Measurements from ENCODE around the gene STXBP3. TPM values are rescaled to one million over a fixed set of nuclear protein-coding genes. Genes with fewer than 3 reads are reported as not detected.

Gene STXBP3
- total and polyA plus RNA-seq, 2 of the 8 experiments (the other 6 are each of a cell fraction or from before 2014, with no cell fraction given), result 6.0 to 38.5 TPM

GRCh38 chr1:108819878-108820277 is 73.4 kb downstream of the STXBP3 start:
- H2BK120ac ChIP-seq (replicated peaks; ENCODE audit: low read depth, low read length), result no peak overlapping the region
- CTCF ChIA-PET (ENCODE audit: partially characterized antibody), result interaction anchor here (2.5 to 12.5 kb wide), 2 partner anchors 9 to 77 kb away, joined by 14 to 160 read pairs; no protein-coding TSS in a partner anchor
- no peak for DNase-seq (ENCODE audit: low read depth in 1 of 2, low spot score in 2 of 2)
- H2BK20ac ChIP-seq (ENCODE audit: low read length), result no peak overlapping the region
- no peaks in the 10 kb centered on the region for H3K27me3 ChIP-seq (replicated peaks in 1 of 4; ENCODE audit: control insufficient read depth in 3 of 4, extremely low read depth in 1 of 4, insufficient read depth in 3 of 4, low read length in 3 of 4)
- H4K8ac ChIP-seq (ENCODE audit: extremely low read depth, insufficient read depth, low read length), result peak overlapping the region; percentile 69; the same call in 1 of the 2 replicates
- no peak overlapping the region for H3K23ac ChIP-seq (ENCODE audit: insufficient read length)
- no peak overlapping the region for H3K4me2 ChIP-seq (ENCODE audit: insufficient read depth in 1 of 2, low read depth in 2 of 2, low read length in 2 of 2)
- H2AK5ac ChIP-seq (ENCODE audit: low read depth, low read length), result no peak overlapping the region
- peaks cover 0 to 19% (median 5%) of the 10 kb centered on the region in 4 experiments; a peak in 4 of 7 replicates for H3K4me1 ChIP-seq (replicated peaks in 1 of 4; ENCODE audit: control insufficient read depth in 3 of 4, insufficient read depth in 4 of 4, low read length in 3 of 4)
- H3K23me2 ChIP-seq (ENCODE audit: low read depth, low read length), result no peaks in the 10 kb centered on the region
- 0 out of 2 replicates have a peak overlapping the region, but pooled peaks have one; percentile 54 for H2AFZ ChIP-seq (ENCODE audit: low read length)
- no peaks in the 10 kb centered on the region for H3K36me3 ChIP-seq (ENCODE audit: control insufficient read depth in 2 of 4, insufficient read depth in 4 of 4, low read length in 3 of 4)
- no peak overlapping the region for H3K27ac ChIP-seq (ENCODE audit: low read depth, low read length)
- H3K56ac ChIP-seq (replicated peaks; ENCODE audit: insufficient read length, low read depth, low read length), result no peak overlapping the region
- H3K18ac ChIP-seq (ENCODE audit: extremely low read depth, low read length), result no peak overlapping the region
- 88% methylated on average over 5 of the region's 5 CpGs; no CpG with 5 or more reads in 1 of the 2 experiments for WGBS, 2 experiments (ENCODE audit: extremely low coverage in 1 of 2, insufficient coverage in 1 of 2, insufficient read length in 1 of 2, insufficient replicate concordance in 2 of 2, low coverage in 1 of 2, low lambda C conversion rate in 2 of 2, missing lambda C conversion rate in 1 of 2)
- no peak overlapping the region for H3K9ac ChIP-seq (replicated peaks in 1 of 4; ENCODE audit: extremely low read depth in 1 of 4, low read depth in 3 of 4, low read length in 3 of 4)
- no peak overlapping the region for H2BK5ac ChIP-seq (ENCODE audit: low read depth, low read length)
- H2BK12ac ChIP-seq (ENCODE audit: low read depth, low read length), result no peak overlapping the region
- POLR2A ChIA-PET (ENCODE audit: partially characterized antibody), result interaction anchor here (0.6 to 1.0 kb wide), 2 partner anchors 24 to 270 kb away, joined by 3 to 5 read pairs; no protein-coding TSS in a partner anchor
- no peak overlapping the region for H4K5ac ChIP-seq (ENCODE audit: insufficient read length, low read depth, low read length)
- no peak overlapping the region for H3K14ac ChIP-seq (ENCODE audit: insufficient read length)
- no peak for FAIRE-seq
- TF ChIP-seq ZNF274 (IDR thresholded peaks at IDR 0.05; ENCODE audit: borderline replicate concordance, extremely low read depth, low read length) (no peak), FOSL1 (IDR thresholded peaks at IDR 0.05; ENCODE audit: insufficient read depth, low read depth, low read length) (no peak), MAX (IDR thresholded peaks at IDR 0.05) (no peak), HDAC2 (IDR thresholded peaks at IDR 0.05; ENCODE audit: borderline replicate concordance in 1 of 2, low read depth in 2 of 2, low read length in 2 of 2) (no peak), SUZ12 (IDR thresholded peaks at IDR 0.05; ENCODE audit: low read length) (no peak), ASH2L (IDR thresholded peaks at IDR 0.05; ENCODE audit: low read length) (no peak), CBX8 (IDR thresholded peaks at IDR 0.05; ENCODE audit: borderline replicate concordance, low read depth, low read length) (no peak), RFX5 (IDR thresholded peaks at IDR 0.05; ENCODE audit: borderline replicate concordance, low read depth, low read length) (no peak), MAFK (IDR thresholded peaks at IDR 0.05; ENCODE audit: low read depth, low read length) (no peak), EGR1 (IDR thresholded peaks at IDR 0.05; ENCODE audit: borderline replicate concordance, low read depth, low read length) (no peak), RBBP5 (IDR thresholded peaks at IDR 0.05; ENCODE audit: borderline replicate concordance, low read depth, low read length) (no peak)
- H3K4ac ChIP-seq (replicated peaks; ENCODE audit: insufficient read length, low read depth, low read length), result no peak overlapping the region
- no peaks in the 10 kb centered on the region for H4K20me1 ChIP-seq (replicated peaks in 1 of 2; ENCODE audit: control insufficient read depth in 1 of 2, insufficient read depth in 2 of 2, low read length in 2 of 2)
- no peaks in the 10 kb centered on the region for H3K79me2 ChIP-seq (ENCODE audit: control insufficient read depth in 1 of 2, insufficient read depth in 2 of 2, low read length in 2 of 2)
- no peak overlapping the region for H3K4me3 ChIP-seq (ENCODE audit: extremely low read depth in 1 of 4, insufficient read depth in 2 of 4, low read depth in 3 of 4, low read length in 4 of 4)
- no peaks in the 10 kb centered on the region for H3K9me3 ChIP-seq (ENCODE audit: insufficient read depth in 2 of 2, low read depth in 1 of 2, low read length in 1 of 2)
- H3K79me1 ChIP-seq (ENCODE audit: low read depth, low read length), result no peaks in the 10 kb centered on the region
- no peak overlapping the region for H2BK15ac ChIP-seq (ENCODE audit: low read length)
- no peak overlapping the region for H4K91ac ChIP-seq (replicated peaks; ENCODE audit: insufficient read length, low read length)
